RWPE1 (cell line): Measurements from ENCODE around the gene ARHGEF4.

Source experiments
- CTCF ChIA-PET: fragments of 350-600 bp; sonication (Branson Sonifier 250); formaldehyde crosslinking; extraction: SDS; loops from one replicate; lab custom pipeline; 2021; lab: Yijun Ruan, JAX
- POLR2A ChIA-PET: fragments of 400-600 bp; formaldehyde crosslinking; extraction: SDS; loops from one replicate; lab custom pipeline; 2020; ENCODE audit warnings: antibody characterized with exemption; ENCODE audit not compliant: low non-redundant PET; lab: Yijun Ruan, JAX
- DNase-seq: peaks from one replicate; pipeline ENCODE4 v3.0.0; 2012; ENCODE audit warnings: low spot score
- H3K27ac ChIP-seq: fragments of 450-650 bp; 2 replicates; pipeline ENCODE4 v1.5.1; 2017
- TF ChIP-seq, protein P1 (sequence below): fragments of 450-650 bp; conservative IDR thresholded peaks from 2 replicates; pipeline ENCODE4 v1.5.1; 2017; ENCODE audit warnings: low read depth, mild to moderate bottlenecking

The ARHGEF4 gene

DNA sequence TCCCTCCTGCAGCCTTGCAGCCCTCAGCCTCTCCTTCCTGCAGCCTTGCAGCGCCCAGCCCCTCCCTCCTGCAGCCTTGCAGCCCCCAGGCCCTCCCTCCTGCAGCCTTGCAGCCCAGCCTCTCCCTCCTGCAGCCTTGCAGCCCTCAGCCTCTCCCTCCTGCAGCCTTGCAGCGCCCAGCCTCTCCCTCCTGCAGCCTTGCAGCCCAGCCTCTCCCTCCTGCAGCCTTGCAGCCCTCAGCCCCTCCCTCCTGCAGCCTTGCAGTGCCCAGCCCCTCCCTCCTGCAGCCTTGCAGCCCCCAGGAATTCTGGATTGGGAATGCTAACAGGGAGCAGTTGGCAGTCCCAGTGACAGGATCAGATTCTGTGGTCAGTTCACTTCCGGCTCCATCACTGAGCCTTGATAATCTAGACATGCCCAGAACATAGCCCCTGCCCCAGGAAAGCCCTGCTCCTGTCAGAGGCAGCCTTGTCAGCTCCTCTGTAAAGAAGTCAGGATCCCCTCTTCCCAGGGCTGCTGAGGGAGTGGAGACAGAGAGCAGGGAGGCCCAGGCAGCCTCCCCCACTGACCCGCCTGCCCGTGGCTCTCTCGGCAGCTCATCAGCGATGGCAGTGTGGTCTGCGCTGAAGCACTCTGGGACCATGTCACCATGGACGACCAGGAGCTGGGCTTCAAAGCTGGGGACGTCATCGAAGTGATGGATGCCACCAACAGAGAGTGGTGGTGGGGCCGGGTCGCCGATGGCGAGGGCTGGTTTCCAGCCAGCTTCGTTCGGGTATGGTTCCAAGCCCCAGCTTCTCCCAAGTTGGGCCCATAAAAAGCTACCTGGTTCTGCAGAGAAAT is 201.8 kb downstream of the ARHGEF4 start:
- CTCF ChIA-PET: no interaction called here
- H3K27ac ChIP-seq: peak overlapping the region; percentile 18
- no peak for DNase-seq
- POLR2A ChIA-PET: no interaction called here
- TF ChIP-seq, protein P1, sequence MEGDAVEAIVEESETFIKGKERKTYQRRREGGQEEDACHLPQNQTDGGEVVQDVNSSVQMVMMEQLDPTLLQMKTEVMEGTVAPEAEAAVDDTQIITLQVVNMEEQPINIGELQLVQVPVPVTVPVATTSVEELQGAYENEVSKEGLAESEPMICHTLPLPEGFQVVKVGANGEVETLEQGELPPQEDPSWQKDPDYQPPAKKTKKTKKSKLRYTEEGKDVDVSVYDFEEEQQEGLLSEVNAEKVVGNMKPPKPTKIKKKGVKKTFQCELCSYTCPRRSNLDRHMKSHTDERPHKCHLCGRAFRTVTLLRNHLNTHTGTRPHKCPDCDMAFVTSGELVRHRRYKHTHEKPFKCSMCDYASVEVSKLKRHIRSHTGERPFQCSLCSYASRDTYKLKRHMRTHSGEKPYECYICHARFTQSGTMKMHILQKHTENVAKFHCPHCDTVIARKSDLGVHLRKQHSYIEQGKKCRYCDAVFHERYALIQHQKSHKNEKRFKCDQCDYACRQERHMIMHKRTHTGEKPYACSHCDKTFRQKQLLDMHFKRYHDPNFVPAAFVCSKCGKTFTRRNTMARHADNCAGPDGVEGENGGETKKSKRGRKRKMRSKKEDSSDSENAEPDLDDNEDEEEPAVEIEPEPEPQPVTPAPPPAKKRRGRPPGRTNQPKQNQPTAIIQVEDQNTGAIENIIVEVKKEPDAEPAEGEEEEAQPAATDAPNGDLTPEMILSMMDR: no peak

DNA sequence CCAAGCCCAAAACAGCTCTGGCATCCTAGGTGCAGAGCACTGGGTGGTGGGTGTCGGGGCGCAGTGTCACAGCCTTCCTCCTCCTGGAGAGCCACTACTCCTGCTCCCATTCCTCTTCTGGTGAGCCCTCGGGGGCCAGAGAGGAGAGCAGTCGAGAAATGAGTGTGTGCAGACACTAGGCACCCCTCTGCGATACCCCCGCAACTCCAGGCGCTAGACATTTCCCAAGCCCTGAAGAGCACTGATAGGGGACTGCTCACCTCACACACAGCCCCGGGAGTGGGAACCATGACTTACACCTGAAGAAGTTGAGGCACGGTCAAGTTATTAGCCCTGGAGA is 202.4 kb downstream of the ARHGEF4 start:
- ChIA-PET CTCF (no interaction called here), POLR2A (no interaction called here)
- peak overlapping the region; percentile 18 for H3K27ac ChIP-seq
- TF ChIP-seq, protein P1: no peak
- no peak for DNase-seq

DNA sequence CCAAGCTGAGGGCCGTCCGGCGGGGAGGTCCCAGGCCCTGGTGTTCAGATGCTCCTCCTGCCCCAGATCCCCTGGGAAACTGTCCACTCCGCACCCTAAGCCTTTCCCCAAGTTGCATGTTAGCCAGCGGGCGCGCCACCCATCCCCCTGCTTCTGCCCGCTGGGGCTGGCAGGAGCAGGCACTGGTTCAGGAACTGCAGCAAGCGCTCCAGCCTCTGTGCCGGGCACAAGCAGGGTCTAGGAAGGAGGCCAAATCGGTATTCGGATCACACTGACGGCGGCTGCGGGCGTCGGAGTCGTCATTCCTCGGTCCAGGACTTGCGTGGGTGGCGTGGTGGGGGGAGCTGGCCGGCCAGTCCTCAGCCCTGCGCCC is 202.8 kb downstream of the ARHGEF4 start:
- DNase-seq: no peak
- TF ChIP-seq, protein P1: no peak
- ChIA-PET POLR2A (no interaction called here), CTCF (no interaction called here)
- no peak overlapping the region; the same call in 1 of the 2 replicates for H3K27ac ChIP-seq

DNA sequence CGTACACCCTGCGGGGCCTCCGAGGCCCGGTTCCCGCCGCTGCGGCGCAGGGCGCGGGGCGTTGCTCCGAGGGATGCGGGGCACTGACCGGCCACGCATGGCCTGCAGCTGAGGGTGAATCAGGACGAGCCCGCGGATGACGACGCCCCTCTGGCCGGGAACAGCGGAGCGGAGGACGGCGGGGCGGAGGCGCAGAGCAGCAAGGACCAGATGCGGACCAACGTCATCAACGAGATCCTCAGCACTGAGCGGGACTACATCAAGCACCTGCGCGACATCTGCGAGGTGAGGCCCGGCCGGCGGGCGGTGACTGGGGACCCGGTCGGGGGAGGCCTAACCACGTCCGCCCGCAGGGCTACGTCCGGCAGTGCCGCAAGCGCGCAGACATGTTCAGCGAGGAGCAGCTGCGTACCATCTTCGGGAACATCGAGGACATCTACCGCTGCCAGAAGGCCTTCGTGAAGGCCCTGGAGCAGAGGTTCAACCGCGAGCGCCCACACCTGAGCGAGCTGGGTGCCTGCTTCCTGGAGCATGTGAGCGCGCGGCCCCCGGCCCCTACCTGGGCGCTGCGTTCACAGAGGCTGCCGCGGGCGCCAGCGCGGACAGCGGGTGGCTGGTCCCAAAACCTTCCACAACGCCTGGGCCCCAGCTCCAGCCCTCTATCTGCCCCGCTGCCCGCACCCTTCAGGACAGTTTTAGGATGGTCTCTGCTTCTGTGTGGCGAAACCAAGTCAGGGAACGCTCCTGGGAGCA is 203.4 kb downstream of the ARHGEF4 start:
- ChIA-PET CTCF (no interaction called here), POLR2A (no interaction called here)
- TF ChIP-seq, protein P1: no peak
- peak overlapping the region; percentile 50; the same call in 1 of the 2 replicates for H3K27ac ChIP-seq
- DNase-seq: no peak

DNA sequence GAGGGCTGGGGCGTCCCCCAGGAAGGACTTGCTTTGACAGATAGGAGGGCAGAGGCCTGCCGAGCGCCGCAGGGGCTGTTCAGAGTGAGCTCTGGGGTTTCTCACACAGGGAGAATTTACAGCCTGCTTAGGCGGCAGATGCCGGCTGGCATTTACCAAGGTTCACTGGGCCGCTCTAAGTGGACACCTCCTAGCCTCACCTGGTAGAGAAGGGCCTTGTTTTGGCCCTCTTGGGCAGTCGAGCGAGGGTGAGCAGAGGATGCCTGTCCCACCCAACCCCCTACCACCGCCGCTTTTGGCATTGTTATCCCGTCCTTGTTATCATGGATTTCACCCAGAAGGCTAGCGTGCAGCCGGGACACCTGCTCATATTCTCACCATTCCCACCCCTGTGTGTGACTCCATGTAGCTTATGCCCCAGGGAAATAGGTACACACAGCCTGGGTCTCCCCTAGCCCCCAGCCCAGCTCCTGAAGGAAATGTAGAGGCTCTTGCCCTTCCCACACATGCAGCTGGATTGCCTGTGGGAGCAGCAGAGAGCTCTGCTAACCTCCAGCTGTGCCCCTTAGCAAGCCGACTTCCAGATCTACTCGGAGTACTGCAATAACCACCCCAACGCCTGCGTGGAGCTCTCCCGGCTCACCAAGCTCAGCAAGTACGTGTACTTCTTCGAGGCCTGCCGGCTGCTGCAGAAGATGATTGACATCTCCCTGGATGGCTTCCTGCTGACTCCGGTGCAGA is 204.1 kb downstream of the ARHGEF4 start:
- H3K27ac ChIP-seq: peak overlapping the region; percentile 50; the same call in 1 of the 2 replicates
- no peak for DNase-seq
- ChIA-PET CTCF (no interaction called here), POLR2A (no interaction called here)
- TF ChIP-seq, protein P1: no peak
